NCI-H345 treated with DMSO at 0.1 percent for 48 hours (cell line): ENCODE measurements around the gene ID3.

Source experiments
- DNase-seq: peaks from one replicate; lab custom pipeline; 2025; ENCODE audit not compliant: unreplicated experiment; lab: John Stamatoyannopoulos, UW

Gene ID3

DNA sequence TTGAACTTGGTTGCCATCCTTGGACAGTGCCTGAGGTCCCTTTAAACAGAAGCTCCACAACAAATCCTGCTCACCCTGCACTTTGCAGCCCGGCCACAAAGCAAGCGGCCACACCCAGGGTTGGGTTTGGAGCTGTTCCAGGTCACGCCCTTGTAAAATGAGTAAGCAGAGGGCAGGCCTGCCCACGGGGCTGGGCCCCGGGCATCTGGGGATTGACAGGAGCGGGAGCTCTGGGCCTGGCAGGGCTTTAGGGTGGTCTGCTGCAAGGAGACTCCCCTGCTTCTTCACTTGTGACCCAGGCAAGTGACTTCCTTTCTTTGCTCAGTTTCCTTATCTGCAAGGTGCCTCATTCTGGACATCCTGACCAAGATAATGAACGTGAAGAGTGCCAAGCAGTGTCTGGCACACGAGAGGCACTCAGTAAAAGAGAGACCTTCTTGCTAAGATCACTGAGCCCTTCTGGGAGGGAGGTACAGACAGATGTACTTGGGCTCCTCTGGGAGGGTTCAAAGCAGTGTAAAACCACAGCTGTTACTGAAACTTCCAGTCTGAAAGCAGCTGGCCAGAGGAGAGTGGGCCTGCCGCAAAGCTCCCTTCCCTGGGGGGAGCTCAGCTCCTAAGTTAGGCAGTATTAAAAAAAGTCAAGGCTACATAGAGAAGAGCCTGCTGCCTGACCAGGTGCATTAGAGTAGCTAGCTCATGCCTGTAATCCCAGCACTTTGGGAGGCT lies 30.9 kb downstream of the ID3 start:
- peak; percentile 77 for DNase-seq

DNA sequence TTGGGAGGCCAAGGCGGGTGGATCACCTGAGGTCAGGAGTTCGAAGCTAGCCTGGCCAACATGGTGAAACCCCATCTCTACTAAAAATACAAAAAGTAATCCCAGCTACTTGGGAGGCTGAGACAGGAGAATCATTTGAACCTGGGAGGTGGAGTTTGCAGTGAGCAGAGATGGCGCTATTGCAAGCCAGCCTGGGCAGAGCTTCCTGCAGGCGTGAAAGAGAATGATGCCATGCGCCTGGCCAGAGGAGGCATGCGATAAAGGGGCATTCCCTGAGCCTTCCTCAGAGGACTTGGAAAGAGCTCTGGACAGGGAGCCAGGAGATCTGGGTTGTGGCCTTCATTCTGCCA lies 31.4 kb downstream of the ID3 start:
- DNase-seq: no peak

GRCh38 chr1:23527366-23527765 lies 31.9 kb downstream of the ID3 start:
- no peak for DNase-seq

GRCh38 chr1:23526329-23527041 lies 32.8 kb downstream of the ID3 start:
- no peak for DNase-seq

GRCh38 chr1:23525558-23526250 lies 33.6 kb downstream of the ID3 start:
- DNase-seq: no peak

DNA sequence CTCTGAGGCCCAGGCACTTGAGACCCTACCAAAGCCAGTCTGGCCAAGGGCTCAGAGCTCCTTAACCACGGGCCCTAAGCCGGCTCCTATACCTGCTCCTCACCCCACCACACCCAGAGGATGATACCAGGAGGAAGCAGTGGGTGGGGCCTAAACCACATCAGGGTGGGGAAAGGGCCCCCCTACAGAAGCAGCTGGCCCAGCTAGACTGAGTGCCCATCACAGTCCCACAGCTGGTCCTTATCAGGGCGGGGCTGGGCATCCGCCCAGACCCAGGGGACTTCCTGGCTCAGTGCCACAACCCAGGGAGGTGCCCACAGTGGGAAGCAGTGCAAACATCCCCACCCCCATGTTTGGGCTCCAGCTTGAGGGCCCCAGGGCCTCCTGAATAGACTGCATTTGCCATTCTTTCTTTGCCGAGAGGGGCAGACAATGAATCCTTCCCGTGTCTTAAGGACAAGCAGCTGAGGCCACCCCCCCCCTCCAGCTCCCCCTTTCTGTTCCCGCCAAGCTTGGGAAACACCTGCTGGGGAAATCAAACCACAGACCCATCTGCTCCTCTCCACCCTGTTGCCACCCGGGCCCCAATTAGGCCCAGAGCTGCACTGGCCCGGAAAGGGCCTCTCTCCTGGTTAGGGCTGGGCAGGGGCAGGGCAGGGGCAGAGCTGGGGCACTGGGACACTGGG lies 34.4 kb downstream of the ID3 start:
- DNase-seq: peak; percentile 97

GRCh38 chr1:23524163-23524562 lies 35.1 kb downstream of the ID3 start:
- no peak for DNase-seq

DNA sequence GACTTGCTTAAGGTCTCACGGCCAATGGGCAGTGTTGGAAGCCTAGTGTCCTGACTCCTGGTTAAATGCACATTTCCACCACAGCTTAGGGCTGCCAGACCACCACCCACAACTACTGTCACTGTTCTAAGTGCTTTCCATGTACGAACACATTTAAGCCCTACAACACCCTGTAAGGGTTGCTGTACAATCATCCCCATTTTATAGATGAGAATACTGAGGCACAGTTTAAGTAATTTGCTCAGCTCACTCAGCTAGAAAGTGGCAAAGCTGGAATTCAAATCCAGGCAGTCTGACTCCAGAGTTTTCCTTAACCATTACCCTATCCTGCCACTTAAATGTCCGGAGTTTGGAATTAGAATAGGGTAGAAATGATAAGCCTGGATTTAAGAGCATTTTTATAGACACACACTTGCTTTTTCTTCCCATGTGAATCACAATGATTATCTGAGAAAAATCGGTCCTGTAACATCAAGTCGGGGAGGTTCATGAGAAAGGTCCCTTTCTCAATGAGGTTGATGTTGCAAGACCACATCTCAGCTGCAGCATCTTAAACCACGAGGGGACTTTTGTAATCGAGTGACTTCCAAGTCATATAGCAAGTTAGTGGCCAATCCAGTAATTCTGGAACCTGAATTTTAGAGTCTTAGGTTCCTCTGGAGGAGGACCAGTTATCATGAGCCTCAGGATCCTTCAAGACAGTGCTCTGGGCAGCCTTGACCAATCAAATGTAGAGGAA lies 36.9 kb downstream of the ID3 start:
- no peak for DNase-seq

GRCh38 chr1:23521588-23521987 lies 37.7 kb downstream of the ID3 start:
- DNase-seq: no peak

GRCh38 chr1:23517581-23517980 lies 41.7 kb downstream of the ID3 start:
- no peak for DNase-seq

GRCh38 chr1:23515905-23516304 lies 43.4 kb downstream of the ID3 start:
- no peak for DNase-seq

DNA sequence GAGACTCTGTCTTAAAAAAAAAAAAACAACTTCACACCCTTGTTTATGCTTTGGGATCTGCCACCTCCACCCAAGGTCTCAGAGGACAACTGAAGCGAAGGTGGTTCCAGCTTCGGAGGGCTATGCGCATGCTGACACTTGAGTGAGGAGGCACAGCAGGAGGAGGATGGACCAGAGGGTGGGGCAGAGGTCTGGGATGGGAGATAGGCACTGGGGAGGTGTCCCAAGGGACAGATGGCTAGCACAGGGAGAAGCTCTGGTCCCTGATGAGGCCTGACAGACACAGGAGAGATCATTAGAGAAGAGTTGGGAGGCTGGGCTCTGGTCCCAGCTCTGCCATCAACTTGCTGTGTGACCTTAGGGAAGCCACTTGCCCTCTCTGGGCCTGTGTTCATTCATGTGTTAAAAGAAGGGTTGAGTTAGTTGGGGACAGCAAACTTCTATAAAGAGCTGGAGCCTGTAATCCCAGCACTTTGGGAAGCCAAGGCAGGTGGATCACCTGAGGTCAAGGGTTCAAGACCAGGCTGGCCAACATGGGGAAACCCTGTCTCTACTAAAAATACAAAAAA lies 45.1 kb downstream of the ID3 start:
- DNase-seq: no peak

GRCh38 chr1:23509896-23510295 lies 49.4 kb downstream of the ID3 start:
- DNase-seq: no peak
